GM12878 (cell line): ENCODE data around the gene GSPT1. TPM values are rescaled to one million over a fixed set of nuclear protein-coding genes. Genes with fewer than 3 reads are reported as not detected.
"Not testable (repeated sequence)": the region's sequence is repeated elsewhere in the genome, so short reads cannot be mapped to it uniquely, and the experiment has no call there.

Experiments used
- ATAC-seq: fragments of 200-7000 bp; cut with Tn5 transposase; 3 replicates; pipeline ENCODE4 v1.9.1; 2020; ENCODE audit warnings: mild to moderate bottlenecking, moderate library complexity
- BruUV-seq: library from RNA; stranded (reverse); fragments of 400-500 nt; replicated peaks from 2 replicates; lab custom pipeline; 2021; lab: Mats Ljungman, UMichigan
- CTCF ChIA-PET: fragments of 300-600 bp; sonication (Branson Sonifier 250); formaldehyde crosslinking; extraction: SDS; loops from one replicate; lab custom pipeline; 2021; ENCODE audit warnings: inconsistent platforms; lab: Yijun Ruan, JAX
- POLR2A ChIA-PET: fragments of 350-600 bp; formaldehyde crosslinking; extraction: SDS; loops from one replicate; lab custom pipeline; 2021; ENCODE audit warnings: inconsistent platforms; lab: Charles Lee
- RAD21 ChIA-PET: fragments of 300-600 bp; sonication (Branson Sonifier 250); formaldehyde crosslinking; loops from one replicate; lab custom pipeline; 2023; ENCODE audit warnings: antibody characterized with exemption; ENCODE audit not compliant: unreplicated experiment; lab: Charles Lee
- SMC1A ChIA-PET: fragments of 300-600 bp; sonication (Branson Sonifier 250); formaldehyde crosslinking; loops from one replicate; lab custom pipeline; 2023; ENCODE audit not compliant: unreplicated experiment, uncharacterized antibody; lab: Charles Lee
- DNase-seq: peaks from one replicate; pipeline ENCODE4 v3.0.0-alpha.2; 2011; ENCODE audit warnings: low read depth, low spot score
- FAIRE-seq: peaks from 3 replicates; lab custom pipeline; 2011; peaks lifted over from hg19 to GRCh38; lab: Jason Lieb, UNC
- H2AFZ ChIP-seq: 2 replicates; pipeline ENCODE4 v1.6.0; 2011; ENCODE audit warnings: low read depth, low read length, control low read depth; ENCODE audit not compliant: control insufficient read depth
- H3K27ac ChIP-seq: 2 replicates; pipeline ENCODE4 v1.5.1; 2011; ENCODE audit warnings: control low read depth; ENCODE audit not compliant: control insufficient read depth, insufficient read depth
- H3K27me3 ChIP-seq, 2 experiments: replicated peaks in 1 of 2; 2 replicates each; pipeline versions ENCODE4 v1.6.0 to v1.6.1; 2011; ENCODE audit warnings: low read length in 1 of 2; ENCODE audit not compliant: control insufficient read depth in 2 of 2, insufficient read depth in 2 of 2
- H3K36me3 ChIP-seq, 2 experiments: 2 replicates each; pipeline ENCODE4 v1.5.1; 2011; ENCODE audit warnings: low read length in 1 of 2; ENCODE audit not compliant: control insufficient read depth in 2 of 2, insufficient read depth in 2 of 2
- H3K4me1 ChIP-seq: 2 replicates; pipeline ENCODE4 v1.6.1; 2011; ENCODE audit warnings: mild to moderate bottlenecking, low read length, moderate library complexity, mixed read lengths; ENCODE audit not compliant: control insufficient read depth, insufficient read depth
- H3K4me2 ChIP-seq: 2 replicates; pipeline ENCODE4 v1.6.0; 2011; ENCODE audit warnings: control low read depth; ENCODE audit not compliant: control insufficient read depth, insufficient read depth
- H3K4me3 ChIP-seq: fragments of 200-600 bp; sonication (generic); 2 replicates; pipeline ENCODE4 v1.5.1; 2016
- H3K79me2 ChIP-seq: 2 replicates; pipeline ENCODE4 v1.6.0; 2011; ENCODE audit warnings: low read length; ENCODE audit not compliant: control insufficient read depth, insufficient read depth
- H3K9ac ChIP-seq: 2 replicates; pipeline ENCODE4 v1.8.0; 2011; ENCODE audit warnings: low read length, control low read depth, mixed read lengths; ENCODE audit not compliant: control insufficient read depth, insufficient read depth
- H3K9me3 ChIP-seq: replicated peaks from 3 replicates; pipeline ENCODE4 v1.5.1; 2011; ENCODE audit warnings: mild to moderate bottlenecking, low read length; ENCODE audit not compliant: control insufficient read depth, insufficient read depth
- H4K20me1 ChIP-seq: 2 replicates; pipeline ENCODE4 v1.6.0; 2011; ENCODE audit not compliant: control insufficient read depth, insufficient read depth
- ASH2L ChIP-seq: fragments of 300-600, 200-600 bp; sonication (generic); IDR thresholded peaks from 2 replicates; pipeline ENCODE4 v1.6.1; 2017; ENCODE audit warnings: low read depth, mild to moderate bottlenecking, borderline replicate concordance
- ATF3 ChIP-seq: IDR thresholded peaks from 2 replicates; pipeline ENCODE4 v1.6.1; 2011; ENCODE audit warnings: low read depth, mild to moderate bottlenecking, low read length, moderate library complexity, borderline replicate concordance; ENCODE audit errors: extremely low read depth
- BCL3 ChIP-seq: IDR thresholded peaks from 2 replicates; pipeline ENCODE4 v1.6.1; 2011; ENCODE audit warnings: borderline replicate concordance, low read depth, mild to moderate bottlenecking, moderate library complexity, low read length; ENCODE audit not compliant: insufficient read depth, poor library complexity, severe bottlenecking
- CREB1 ChIP-seq: IDR thresholded peaks from 2 replicates; pipeline ENCODE4 v1.6.1; 2012; ENCODE audit warnings: low read depth, mild to moderate bottlenecking, inconsistent platforms
- HDGF ChIP-seq: fragments of 450-650 bp; IDR thresholded peaks from 2 replicates; pipeline ENCODE4 v1.6.1; 2016; ENCODE audit warnings: antibody characterized with exemption
- MEF2A ChIP-seq: IDR thresholded peaks from 2 replicates; pipeline ENCODE4 v1.6.1; 2011; ENCODE audit warnings: low read depth, mild to moderate bottlenecking, low read length, moderate library complexity; ENCODE audit not compliant: insufficient read depth
- PKNOX1 ChIP-seq: fragments of 450-650 bp; IDR thresholded peaks from 2 replicates; pipeline ENCODE4 v1.6.1; 2016; ENCODE audit warnings: mild to moderate bottlenecking
- SPI1 ChIP-seq: IDR thresholded peaks from 2 replicates; pipeline ENCODE4 v1.6.1; 2011; ENCODE audit warnings: low read depth, mild to moderate bottlenecking, low read length, moderate library complexity, borderline replicate concordance; ENCODE audit not compliant: insufficient read depth
- TAF1 ChIP-seq: IDR thresholded peaks from 2 replicates; pipeline ENCODE4 v1.6.1; 2011; ENCODE audit warnings: mild to moderate bottlenecking, low read depth, low read length, borderline replicate concordance
- ZNF207 ChIP-seq: fragments of 450-650 bp; IDR thresholded peaks from 2 replicates; pipeline ENCODE4 v1.6.1; 2014; ENCODE audit warnings: antibody characterized with exemption, mild to moderate bottlenecking, borderline replicate concordance
- WGBS: methylation state at CpG from one replicate; pipeline ENCODE4 v1.1.6; 2016; ENCODE audit warnings: low lambda C conversion rate; ENCODE audit not compliant: insufficient replicate concordance, insufficient coverage; ENCODE audit errors: missing lambda C conversion rate; 5-methylcytosine and 5-hydroxymethylcytosine counted together
- in situ Hi-C: fragments of 300-500 bp; cut with MboI; formaldehyde crosslinking; loops from 9 replicates; pipeline ENCODE4 v1.14.3; 2018; ENCODE audit warnings: mixed read lengths
- intact Hi-C: fragments of 100-400 bp; cut with micrococcal nuclease; formaldehyde crosslinking; loops from one replicate; pipeline ENCODE4 v1.14.2; 2022; ENCODE audit not compliant: unreplicated experiment
- polyA plus RNA-seq, 11 experiments: library from polyadenylated mRNA; depleted of rRNA in 4 of 11; unstranded in 6 of 11; stranded (reverse) in 5 of 11; fragments of >200 nt; fragmentation: Nextera tagmentation in 4 of 11; fragmentation: Illumina TruSeq in 1 of 11; extraction: Ambion mirVana in 4 of 11; extraction: Trizol in 1 of 11; gene quantifications; 1 replicate in 1 of 11; 2 replicates in 10 of 11; pipeline versions ENCODE4 v1.2.1 to v1.2.3, GENCODE V29; 2011 to 2016; ENCODE audit warnings: inconsistent platforms in 2 of 11, missing spikeins in 2 of 11, low read depth in 1 of 11
- total RNA-seq, 4 experiments: library from RNA; depleted of rRNA in 3 of 4; stranded (reverse); fragments of >200 nt in 3 of 4; fragmentation: Illumina TruSeq in 1 of 4; extraction: Trizol in 1 of 4; gene quantifications; 2 replicates each; pipeline versions ENCODE4 v1.2.1 to v1.2.3, GENCODE V29; 2013 to 2021

The GSPT1 gene
- total and polyA plus RNA-seq, 10 of the 15 experiments (the other 5 are each of a cell fraction or from before 2014, with no cell fraction given) = 46.7 to 181 (median 99.6) TPM

GRCh38 chr16:11819798-11820197 is 96.0 kb downstream of the GSPT1 start:
- Histone ChIP-seq H2AFZ (no peak overlapping the region), H3K27me3 (no peaks in the 10 kb centered on the region)
- no peak for DNase-seq
- POLR2A ChIA-PET = no interaction called here
- in situ Hi-C loops = loop anchor here (5.0 to 25.0 kb wide), 3 partner anchors 282 to 855 kb away; a partner anchor contains a TSS
- TF ChIP-seq ZNF207 (no peak), BCL3 (no peak), CREB1 (no peak), ASH2L (no peak), MEF2A (no peak), PKNOX1 (peak; percentile 66), TAF1 (no peak), ATF3 (no peak), SPI1 (peak; percentile 76; the same call in 1 of the 2 replicates), HDGF (no peak)
- TF ChIP-seq, all 136 proteins: peak for 2
- Histone ChIP-seq H3K4me1 (no peaks in the 10 kb centered on the region), H3K36me3 (no peaks in the 10 kb centered on the region), H3K4me2 (no peak overlapping the region), H4K20me1 (no peaks in the 10 kb centered on the region), H3K79me2 (no peaks in the 10 kb centered on the region), H3K9ac (no peak overlapping the region), H3K9me3 (no peaks in the 10 kb centered on the region), H3K27ac (no peak overlapping the region), H3K4me3 (no peak overlapping the region)
- FAIRE-seq (no peak), ATAC-seq (peak; percentile 57)
- BruUV-seq = no TSS peak
- SMC1A ChIA-PET = no interaction called here
- CTCF ChIA-PET = no interaction called here
- RAD21 ChIA-PET = no interaction called here
- 39% methylated on average over 10 of the region's 10 CpGs for WGBS
- intact Hi-C loops = loop anchor here (10.0 kb wide), 1 partner anchor 175 kb away; no protein-coding TSS in a partner anchor

- H3K79me2 ChIP-seq, ATAC-seq, RAD21 ChIA-PET, BruUV-seq, FAIRE-seq, DNase-seq, H3K4me2 ChIP-seq, H3K27me3 ChIP-seq, H3K27ac ChIP-seq, SMC1A ChIA-PET, H4K20me1 ChIP-seq, POLR2A ChIA-PET, H3K4me3 ChIP-seq, H2AFZ ChIP-seq, H3K4me1 ChIP-seq, H3K36me3 ChIP-seq, H3K9ac ChIP-seq, H3K9me3 ChIP-seq: not testable (repeated sequence)
- in situ Hi-C loops (loop anchor here (5.0 to 25.0 kb wide), 3 partner anchors 282 to 854 kb away; a partner anchor contains a TSS), intact Hi-C loops (loop anchor here (10.0 kb wide), 1 partner anchor 174 kb away; no protein-coding TSS in a partner anchor)
- 86% methylated on average over 13 of the region's 13 CpGs for WGBS
- CTCF ChIA-PET = interaction anchor here (0.7 kb wide), 1 partner anchor 402 kb away, joined by 4 read pairs; no protein-coding TSS in a partner anchor
Measured at GRCh38 chr16:11818970-11819369, 96.8 kb downstream of the GSPT1 start.
